ENCODE results near the gene IGFLR1. TPM values are rescaled to one million over a fixed set of nuclear protein-coding genes. Genes with fewer than 3 reads are reported as not detected.

The IGFLR1 gene
- polyA plus RNA-seq, 1 of the 3 experiments (the other 2 are of a cell fraction), result 5.6 TPM

DNA sequence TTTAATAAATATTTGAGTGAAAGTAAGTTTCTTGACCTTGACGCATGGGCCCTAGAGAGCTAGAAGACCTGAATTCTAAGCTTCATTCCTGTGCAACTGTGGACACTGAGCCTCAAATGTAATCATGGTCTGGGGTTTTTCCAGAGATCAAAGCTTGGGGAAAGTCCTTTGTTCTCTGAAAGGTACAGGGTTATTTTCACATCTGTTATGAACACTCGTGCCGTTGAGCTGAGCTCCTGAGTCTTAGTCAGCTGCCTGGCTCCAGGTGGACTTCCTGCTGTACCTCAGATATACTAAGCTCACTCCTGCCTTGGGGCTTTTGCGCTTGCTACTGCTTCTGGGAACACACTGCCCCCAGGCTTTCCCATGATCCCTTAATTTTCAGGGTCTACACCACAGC, 45.4 kb downstream of the IGFLR1 start:
- H3K27me3 ChIP-seq (ENCODE audit: insufficient read depth), result peaks cover 7% of the 10 kb centered on the region; the same call in 1 of the 2 replicates
- WGBS (ENCODE audit: low lambda C conversion rate), result 44% methylated on average over 4 of the region's 4 CpGs
- H3K4me2 ChIP-seq, result no peak overlapping the region
- no peaks in the 10 kb centered on the region for H3K4me1 ChIP-seq (ENCODE audit: control insufficient read depth in 1 of 2, insufficient read depth in 2 of 2, low read depth in 1 of 2, low read length in 1 of 2)
- H3K79me2 ChIP-seq (ENCODE audit: insufficient read depth), result no peaks in the 10 kb centered on the region
- no peak overlapping the region for H2AFZ ChIP-seq (ENCODE audit: low read depth)
- H3K9ac ChIP-seq, result no peak overlapping the region
- ChIA-PET CTCF (interaction anchor here (2.2 kb wide), 1 partner anchor 19 kb away, joined by 8 read pairs; no protein-coding TSS in a partner anchor), POLR2A (no interaction called here)
- no peaks in the 10 kb centered on the region for H4K20me1 ChIP-seq (ENCODE audit: insufficient read depth)
- no peak overlapping the region for H3K4me3 ChIP-seq (ENCODE audit: low read depth in 2 of 2, low read length in 1 of 2)
- H3F3A ChIP-seq (replicated peaks; ENCODE audit: insufficient read depth), result no peaks in the 10 kb centered on the region
- no peaks in the 10 kb centered on the region for H3K9me2 ChIP-seq
- no peaks in the 10 kb centered on the region for H3K9me3 ChIP-seq
- no peaks in the 10 kb centered on the region for H3K36me3 ChIP-seq (replicated peaks in 1 of 2; ENCODE audit: control insufficient read depth in 1 of 2, insufficient read depth in 2 of 2, low read length in 1 of 2)
- TF ChIP-seq EP300 (IDR thresholded peaks at IDR 0.05; ENCODE audit: borderline replicate concordance in 1 of 2, low read depth in 1 of 2, low read length in 1 of 2) (no peak), FOXM1 (IDR thresholded peaks at IDR 0.05; ENCODE audit: low read depth) (no peak), FOXJ3 (CRISPR knock-in tag; IDR thresholded peaks at IDR 0.05) (no peak), EZH2phosphoT487 (IDR thresholded peaks at IDR 0.05; ENCODE audit: borderline replicate concordance, low read depth) (no peak), RXRA (IDR thresholded peaks at IDR 0.05; ENCODE audit: borderline replicate concordance, low read depth) (no peak), NRF1 (IDR thresholded peaks at IDR 0.05; ENCODE audit: low read depth, low read length) (no peak), RAD21 (IDR thresholded peaks at IDR 0.05; ENCODE audit: low read length) (no peak), GABPA (IDR thresholded peaks at IDR 0.05; ENCODE audit: low read depth) (no peak), MXI1 (IDR thresholded peaks at IDR 0.05; ENCODE audit: low read depth, low read length) (no peak), RCOR1 (IDR thresholded peaks at IDR 0.05; ENCODE audit: low read length) (no peak), TCF12 (IDR thresholded peaks at IDR 0.05) (no peak), FOSL2 (IDR thresholded peaks at IDR 0.05; ENCODE audit: borderline replicate concordance, low read depth) (no peak), JUND (IDR thresholded peaks at IDR 0.05) (no peak)
- TF ChIP-seq, protein P1, sequence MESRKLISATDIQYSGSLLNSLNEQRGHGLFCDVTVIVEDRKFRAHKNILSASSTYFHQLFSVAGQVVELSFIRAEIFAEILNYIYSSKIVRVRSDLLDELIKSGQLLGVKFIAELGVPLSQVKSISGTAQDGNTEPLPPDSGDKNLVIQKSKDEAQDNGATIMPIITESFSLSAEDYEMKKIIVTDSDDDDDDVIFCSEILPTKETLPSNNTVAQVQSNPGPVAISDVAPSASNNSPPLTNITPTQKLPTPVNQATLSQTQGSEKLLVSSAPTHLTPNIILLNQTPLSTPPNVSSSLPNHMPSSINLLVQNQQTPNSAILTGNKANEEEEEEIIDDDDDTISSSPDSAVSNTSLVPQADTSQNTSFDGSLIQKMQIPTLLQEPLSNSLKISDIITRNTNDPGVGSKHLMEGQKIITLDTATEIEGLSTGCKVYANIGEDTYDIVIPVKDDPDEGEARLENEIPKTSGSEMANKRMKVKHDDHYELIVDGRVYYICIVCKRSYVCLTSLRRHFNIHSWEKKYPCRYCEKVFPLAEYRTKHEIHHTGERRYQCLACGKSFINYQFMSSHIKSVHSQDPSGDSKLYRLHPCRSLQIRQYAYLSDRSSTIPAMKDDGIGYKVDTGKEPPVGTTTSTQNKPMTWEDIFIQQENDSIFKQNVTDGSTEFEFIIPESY (IDR thresholded peaks at IDR 0.05; ENCODE audit: borderline replicate concordance, low read depth), result no peak
- TF ChIP-seq, protein P2, sequence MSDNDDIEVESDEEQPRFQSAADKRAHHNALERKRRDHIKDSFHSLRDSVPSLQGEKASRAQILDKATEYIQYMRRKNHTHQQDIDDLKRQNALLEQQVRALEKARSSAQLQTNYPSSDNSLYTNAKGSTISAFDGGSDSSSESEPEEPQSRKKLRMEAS (IDR thresholded peaks at IDR 0.05; ENCODE audit: low read depth), result no peak
- TF ChIP-seq, protein P3, sequence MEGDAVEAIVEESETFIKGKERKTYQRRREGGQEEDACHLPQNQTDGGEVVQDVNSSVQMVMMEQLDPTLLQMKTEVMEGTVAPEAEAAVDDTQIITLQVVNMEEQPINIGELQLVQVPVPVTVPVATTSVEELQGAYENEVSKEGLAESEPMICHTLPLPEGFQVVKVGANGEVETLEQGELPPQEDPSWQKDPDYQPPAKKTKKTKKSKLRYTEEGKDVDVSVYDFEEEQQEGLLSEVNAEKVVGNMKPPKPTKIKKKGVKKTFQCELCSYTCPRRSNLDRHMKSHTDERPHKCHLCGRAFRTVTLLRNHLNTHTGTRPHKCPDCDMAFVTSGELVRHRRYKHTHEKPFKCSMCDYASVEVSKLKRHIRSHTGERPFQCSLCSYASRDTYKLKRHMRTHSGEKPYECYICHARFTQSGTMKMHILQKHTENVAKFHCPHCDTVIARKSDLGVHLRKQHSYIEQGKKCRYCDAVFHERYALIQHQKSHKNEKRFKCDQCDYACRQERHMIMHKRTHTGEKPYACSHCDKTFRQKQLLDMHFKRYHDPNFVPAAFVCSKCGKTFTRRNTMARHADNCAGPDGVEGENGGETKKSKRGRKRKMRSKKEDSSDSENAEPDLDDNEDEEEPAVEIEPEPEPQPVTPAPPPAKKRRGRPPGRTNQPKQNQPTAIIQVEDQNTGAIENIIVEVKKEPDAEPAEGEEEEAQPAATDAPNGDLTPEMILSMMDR (IDR thresholded peaks at IDR 0.05), result no peak
- H3K27ac ChIP-seq (ENCODE audit: low read depth in 2 of 2, low read length in 1 of 2), result no peak overlapping the region
- DNase-seq, result no peak
